ENCODE results near the gene MCTP2. TPM values are rescaled to one million over a fixed set of nuclear protein-coding genes. Genes with fewer than 3 reads are reported as not detected.

Gene MCTP2
- total and polyA plus RNA-seq, 2 of the 8 experiments (the other 6 are each of a cell fraction or from before 2014, with no cell fraction given), result 3.4 to 4.5 TPM

DNA sequence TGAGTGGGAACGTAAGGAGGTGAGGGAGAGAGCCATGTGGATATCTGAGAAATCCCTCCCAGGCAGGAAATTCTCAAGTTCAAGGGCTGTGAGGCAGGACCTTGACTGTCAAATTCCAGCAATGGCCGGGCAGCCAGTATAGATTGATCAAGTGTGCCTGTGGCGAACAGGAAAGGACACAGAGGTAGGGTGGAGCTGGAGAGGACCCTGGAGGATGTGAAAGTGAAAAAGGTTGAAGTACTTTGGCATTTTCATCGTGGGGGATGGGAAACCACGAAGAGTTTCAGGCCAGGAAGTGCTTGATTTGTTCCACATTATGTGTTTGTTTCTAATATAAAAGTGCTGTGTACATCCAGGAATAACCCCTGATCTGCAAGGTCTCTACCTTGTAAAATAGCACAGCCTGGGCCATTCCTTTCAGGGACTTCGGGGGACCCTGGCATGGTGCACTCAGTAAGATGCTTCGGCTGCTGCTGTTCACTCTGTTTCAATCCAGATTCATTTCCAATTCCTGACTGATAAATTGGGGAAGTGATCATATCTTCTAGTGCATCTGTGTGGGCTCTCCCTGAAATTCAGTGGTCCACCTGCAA lies 156.6 kb downstream of the MCTP2 start:
- Histone ChIP-seq H3K9me3 (ENCODE audit: insufficient read depth in 2 of 2, low read depth in 1 of 2, low read length in 1 of 2) (no peaks in the 10 kb centered on the region), H3K27me3 (replicated peaks in 1 of 4; ENCODE audit: control insufficient read depth in 3 of 4, extremely low read depth in 1 of 4, insufficient read depth in 3 of 4, low read length in 3 of 4) (no peaks in the 10 kb centered on the region), H3K56ac (replicated peaks; ENCODE audit: insufficient read length, low read depth, low read length) (no peak overlapping the region), H3K18ac (ENCODE audit: extremely low read depth, low read length) (no peak overlapping the region), H4K91ac (replicated peaks; ENCODE audit: insufficient read length, low read length) (no peak overlapping the region), H2BK15ac (ENCODE audit: low read length) (no peak overlapping the region), H2BK120ac (replicated peaks; ENCODE audit: low read depth, low read length) (no peak overlapping the region), H3K4ac (replicated peaks; ENCODE audit: insufficient read length, low read depth, low read length) (no peak overlapping the region), H4K20me1 (replicated peaks in 1 of 2; ENCODE audit: control insufficient read depth in 1 of 2, insufficient read depth in 2 of 2, low read length in 2 of 2) (no peaks in the 10 kb centered on the region), H2BK20ac (ENCODE audit: low read length) (no peak overlapping the region), H3K23ac (ENCODE audit: insufficient read length) (no peak overlapping the region), H3K4me1 (replicated peaks in 1 of 4; ENCODE audit: control insufficient read depth in 3 of 4, insufficient read depth in 4 of 4, low read length in 3 of 4) (no peaks in the 10 kb centered on the region), H3K23me2 (ENCODE audit: low read depth, low read length) (no peaks in the 10 kb centered on the region), H2BK5ac (ENCODE audit: low read depth, low read length) (no peak overlapping the region), H3K4me3 (ENCODE audit: extremely low read depth in 1 of 4, insufficient read depth in 2 of 4, low read depth in 3 of 4, low read length in 4 of 4) (no peak overlapping the region), H2AK5ac (ENCODE audit: low read depth, low read length) (no peak overlapping the region), H3K27ac (ENCODE audit: low read depth, low read length) (no peak overlapping the region), H3K79me2 (ENCODE audit: control insufficient read depth in 1 of 2, insufficient read depth in 2 of 2, low read length in 2 of 2) (no peaks in the 10 kb centered on the region), H4K5ac (ENCODE audit: insufficient read length, low read depth, low read length) (no peak overlapping the region), H3K9ac (replicated peaks in 1 of 4; ENCODE audit: extremely low read depth in 1 of 4, low read depth in 3 of 4, low read length in 3 of 4) (no peak overlapping the region), H2AFZ (ENCODE audit: low read length) (no peak overlapping the region), H2BK12ac (ENCODE audit: low read depth, low read length) (no peak overlapping the region), H3K4me2 (ENCODE audit: insufficient read depth in 1 of 2, low read depth in 2 of 2, low read length in 2 of 2) (no peak overlapping the region), H3K79me1 (ENCODE audit: low read depth, low read length) (no peaks in the 10 kb centered on the region), H4K8ac (ENCODE audit: extremely low read depth, insufficient read depth, low read length) (no peak overlapping the region), H3K36me3 (ENCODE audit: control insufficient read depth in 2 of 4, insufficient read depth in 4 of 4, low read length in 3 of 4) (no peaks in the 10 kb centered on the region), H3K14ac (ENCODE audit: insufficient read length) (no peak overlapping the region)
- FAIRE-seq (no peak), DNase-seq (ENCODE audit: low read depth in 1 of 2, low spot score in 2 of 2) (no peak)
- ChIA-PET POLR2A (ENCODE audit: partially characterized antibody) (no interaction called here), CTCF (ENCODE audit: partially characterized antibody) (interaction anchor here (0.6 to 1.4 kb wide), 3 partner anchors 10 to 111 kb away, joined by 3 to 4 read pairs (median 3); no protein-coding TSS in a partner anchor)
- WGBS, 2 experiments (ENCODE audit: extremely low coverage in 1 of 2, insufficient coverage in 1 of 2, insufficient read length in 1 of 2, insufficient replicate concordance in 2 of 2, low coverage in 1 of 2, low lambda C conversion rate in 2 of 2, missing lambda C conversion rate in 1 of 2), result 89% methylated on average over 7 of the region's 7 CpGs; no CpG with 5 or more reads in 1 of the 2 experiments
- TF ChIP-seq, protein P1, sequence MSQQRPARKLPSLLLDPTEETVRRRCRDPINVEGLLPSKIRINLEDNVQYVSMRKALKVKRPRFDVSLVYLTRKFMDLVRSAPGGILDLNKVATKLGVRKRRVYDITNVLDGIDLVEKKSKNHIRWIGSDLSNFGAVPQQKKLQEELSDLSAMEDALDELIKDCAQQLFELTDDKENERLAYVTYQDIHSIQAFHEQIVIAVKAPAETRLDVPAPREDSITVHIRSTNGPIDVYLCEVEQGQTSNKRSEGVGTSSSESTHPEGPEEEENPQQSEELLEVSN (IDR thresholded peaks at IDR 0.05), result 0 out of 2 replicates have a peak, but pooled peaks have one; percentile 13
- TF ChIP-seq, protein P2, sequence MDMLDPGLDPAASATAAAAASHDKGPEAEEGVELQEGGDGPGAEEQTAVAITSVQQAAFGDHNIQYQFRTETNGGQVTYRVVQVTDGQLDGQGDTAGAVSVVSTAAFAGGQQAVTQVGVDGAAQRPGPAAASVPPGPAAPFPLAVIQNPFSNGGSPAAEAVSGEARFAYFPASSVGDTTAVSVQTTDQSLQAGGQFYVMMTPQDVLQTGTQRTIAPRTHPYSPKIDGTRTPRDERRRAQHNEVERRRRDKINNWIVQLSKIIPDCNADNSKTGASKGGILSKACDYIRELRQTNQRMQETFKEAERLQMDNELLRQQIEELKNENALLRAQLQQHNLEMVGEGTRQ (IDR thresholded peaks at IDR 0.05; ENCODE audit: low read length), result no peak
